GM21360 (cell line): Measurements from ENCODE around the gene MEF2C.

Experiments
- ATAC-seq: cut with Tn5 transposase; IDR thresholded peaks from one replicate; pipeline ENCODE4 v1.9.1; 2021; ENCODE audit warnings: mild to moderate bottlenecking, moderate library complexity; ENCODE audit not compliant: unreplicated experiment

The MEF2C gene

DNA sequence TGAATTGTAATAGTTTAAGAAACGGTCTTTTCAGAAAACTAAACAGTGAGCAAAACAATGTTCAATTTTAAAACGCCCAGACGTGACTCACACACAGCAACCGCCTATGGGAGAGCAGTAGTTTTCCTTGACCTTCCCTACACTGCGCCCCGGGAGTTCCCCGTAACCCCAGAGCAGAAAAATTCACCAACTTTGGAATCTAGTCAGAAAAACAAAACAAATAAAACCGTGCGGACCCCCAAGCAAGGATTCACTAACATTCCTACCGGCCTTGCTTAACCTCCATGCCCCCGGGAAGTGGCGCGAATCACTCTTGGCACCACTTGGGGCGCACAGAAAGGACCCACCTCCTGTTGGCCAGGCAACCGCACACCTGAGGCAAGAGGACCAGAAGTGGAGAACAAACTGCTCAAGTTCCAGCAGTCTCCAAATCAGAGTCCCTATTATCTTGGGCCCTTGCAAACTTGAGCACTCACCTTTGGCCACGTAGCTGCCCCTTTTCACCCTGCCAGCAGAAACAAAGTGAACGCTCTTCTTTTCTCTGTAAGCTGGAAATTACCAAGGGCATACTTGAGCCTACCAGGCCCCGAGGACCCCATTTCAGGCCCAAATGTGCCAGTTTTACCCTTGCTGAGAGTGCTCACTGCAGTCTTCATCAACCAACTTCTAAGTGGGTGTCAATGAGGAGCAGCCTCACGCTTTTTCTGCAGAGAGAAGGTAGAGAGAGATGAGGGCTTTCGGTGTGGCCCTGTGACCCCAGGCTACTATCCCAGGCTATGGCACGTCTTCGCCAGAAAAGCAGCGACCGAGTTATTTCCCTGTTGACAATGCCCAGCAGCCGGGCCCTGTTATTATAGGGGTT is 189.7 kb downstream of the MEF2C start:
- no peak for ATAC-seq

DNA sequence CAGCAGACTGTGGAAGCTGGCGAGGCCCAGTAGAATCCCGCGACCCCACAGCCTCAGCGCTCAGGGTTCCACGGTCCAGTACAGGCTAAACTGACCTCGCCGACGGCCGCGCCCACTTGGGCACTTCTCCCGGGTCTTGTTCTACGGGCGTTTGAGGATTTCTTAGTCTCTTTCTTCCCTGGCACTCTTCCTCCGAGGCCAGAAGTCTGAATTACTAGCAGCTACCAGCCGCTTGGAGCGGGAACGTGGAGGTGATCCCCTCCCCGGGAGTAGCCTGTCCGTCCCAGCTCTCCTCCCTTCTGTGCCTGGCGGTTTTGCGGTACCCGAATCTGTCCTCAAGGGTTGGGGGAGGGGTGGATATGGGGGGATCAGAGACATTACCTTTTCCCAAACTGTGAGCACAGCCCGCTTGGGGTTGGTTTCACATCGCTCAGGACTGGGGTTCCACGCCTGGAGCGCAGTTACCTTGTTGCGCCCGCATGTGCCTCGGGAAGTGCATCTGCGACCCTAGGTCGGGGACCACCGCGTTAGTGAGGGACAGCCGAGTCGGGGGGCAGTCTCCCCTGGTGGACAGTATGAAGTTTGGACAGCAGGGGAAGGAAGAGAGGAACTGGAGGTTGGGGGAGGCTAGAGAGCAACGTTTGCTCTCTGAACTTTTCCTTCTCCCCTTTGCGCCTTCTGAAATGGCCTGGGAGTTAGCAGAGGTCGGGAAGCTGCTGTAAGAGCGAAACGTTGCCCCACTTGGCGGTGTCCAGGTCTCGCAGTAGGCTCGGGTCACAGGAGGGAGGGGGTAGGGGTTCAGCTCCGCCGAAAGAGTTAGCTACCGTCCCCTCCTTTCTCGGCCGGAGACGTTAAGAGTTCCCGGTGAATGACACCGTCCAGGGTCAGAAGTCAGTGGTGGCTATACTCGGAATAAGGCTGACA is 190.8 kb downstream of the MEF2C start:
- ATAC-seq: no peak

GRCh38 chr5:88691230-88691582 is 191.8 kb downstream of the MEF2C start:
- ATAC-seq: no peak

GRCh38 chr5:88690409-88691229 is 192.4 kb downstream of the MEF2C start:
- ATAC-seq: peak; percentile 78

GRCh38 chr5:88689668-88690408 is 193.1 kb downstream of the MEF2C start:
- no peak for ATAC-seq

GRCh38 chr5:88688984-88689667 is 193.9 kb downstream of the MEF2C start:
- ATAC-seq: no peak

- ATAC-seq: no peak
Observed at GRCh38 chr5:88688156-88688983, 194.6 kb downstream of the MEF2C start.

- ATAC-seq: no peak
Observed at GRCh38 chr5:88687373-88687911, 195.5 kb downstream of the MEF2C start.

- ATAC-seq: no peak
Observed at GRCh38 chr5:88686726-88687125, 196.3 kb downstream of the MEF2C start.

DNA sequence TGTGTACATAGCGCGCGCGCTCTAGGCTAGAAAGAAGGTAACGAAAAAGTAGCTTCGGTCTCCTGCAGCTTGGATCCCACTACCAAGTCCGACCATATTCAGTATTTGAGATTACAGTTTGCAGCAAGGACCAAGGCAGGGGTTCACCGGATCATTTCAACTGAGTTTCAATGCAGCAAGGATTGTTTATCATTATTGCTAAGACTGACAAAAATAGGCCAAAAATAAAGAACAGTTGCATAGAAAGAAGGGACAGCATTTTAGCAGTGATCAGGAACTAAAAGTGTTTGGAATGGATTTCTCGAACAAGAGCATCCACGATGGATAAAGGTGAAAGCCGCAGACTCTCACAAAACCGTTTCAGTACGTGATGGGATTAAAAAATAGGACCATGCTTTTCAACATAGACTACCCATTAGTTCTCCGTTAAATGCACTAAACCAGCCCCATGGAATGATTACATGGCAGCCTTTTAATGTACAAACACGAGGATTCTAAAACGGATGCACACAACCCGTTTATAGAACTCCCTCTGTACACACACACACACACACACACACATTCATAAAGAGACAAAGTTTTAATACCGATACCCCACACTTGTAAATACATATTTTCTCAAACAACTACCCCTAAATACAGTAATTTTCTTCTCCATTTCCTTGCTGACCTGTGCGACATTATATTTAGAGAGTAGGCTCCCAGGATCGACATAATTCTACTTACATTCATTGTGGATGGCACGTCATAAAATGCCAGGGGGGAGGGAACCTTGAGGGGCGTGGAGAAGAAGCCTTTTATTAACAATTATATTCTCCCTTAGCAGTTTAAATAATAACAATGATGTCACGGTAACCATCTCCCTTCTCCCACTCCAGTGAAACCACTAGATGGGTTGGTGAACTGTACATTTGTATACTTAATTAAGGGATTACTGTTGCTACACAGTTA is 197.1 kb downstream of the MEF2C start:
- ATAC-seq: no peak

- peak; percentile 49 for ATAC-seq
Observed at GRCh38 chr5:88683506-88684135, 199.4 kb downstream of the MEF2C start.

DNA sequence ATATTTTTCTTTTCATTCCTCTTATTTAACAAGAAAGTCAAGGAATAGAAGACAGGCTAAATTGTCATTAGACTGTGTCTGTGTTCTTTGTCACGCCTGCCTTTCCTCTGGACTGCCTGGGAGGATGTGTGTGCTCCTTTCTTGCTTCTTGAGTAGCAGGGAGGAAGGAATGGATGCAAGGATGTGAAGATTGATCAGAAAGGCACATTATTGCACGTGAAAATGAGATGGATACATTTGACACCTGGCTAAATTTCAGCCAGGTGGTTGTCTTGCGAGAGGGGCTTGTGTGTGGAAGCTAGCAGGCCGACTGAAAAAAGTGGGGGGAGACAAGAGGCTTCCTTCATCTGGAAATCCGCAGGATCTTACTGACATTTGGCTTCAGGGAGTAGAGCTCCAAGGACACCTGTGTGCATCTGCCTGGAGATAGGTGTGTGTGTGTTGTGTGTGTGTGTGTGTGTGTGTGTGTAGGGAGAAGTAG is 200.1 kb downstream of the MEF2C start:
- no peak for ATAC-seq

DNA sequence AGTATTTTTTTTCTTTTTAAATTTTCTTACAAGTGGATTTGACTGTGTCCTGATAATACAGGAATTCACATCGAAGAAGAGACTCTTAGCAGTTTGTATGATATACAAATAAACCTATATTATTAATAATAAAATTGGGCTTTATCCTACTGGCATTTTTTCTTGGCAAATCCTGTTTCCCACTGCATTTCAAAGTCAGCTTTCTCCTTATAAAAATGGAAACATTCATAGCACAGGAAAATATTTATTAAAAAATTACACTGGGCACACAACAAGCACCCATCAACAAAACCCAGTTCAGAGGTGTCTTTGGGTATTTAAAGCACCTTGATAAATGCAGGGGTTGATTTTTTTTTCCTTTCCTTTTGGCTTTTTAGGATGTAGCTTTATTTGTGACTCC is 200.9 kb downstream of the MEF2C start:
- ATAC-seq: no peak

DNA sequence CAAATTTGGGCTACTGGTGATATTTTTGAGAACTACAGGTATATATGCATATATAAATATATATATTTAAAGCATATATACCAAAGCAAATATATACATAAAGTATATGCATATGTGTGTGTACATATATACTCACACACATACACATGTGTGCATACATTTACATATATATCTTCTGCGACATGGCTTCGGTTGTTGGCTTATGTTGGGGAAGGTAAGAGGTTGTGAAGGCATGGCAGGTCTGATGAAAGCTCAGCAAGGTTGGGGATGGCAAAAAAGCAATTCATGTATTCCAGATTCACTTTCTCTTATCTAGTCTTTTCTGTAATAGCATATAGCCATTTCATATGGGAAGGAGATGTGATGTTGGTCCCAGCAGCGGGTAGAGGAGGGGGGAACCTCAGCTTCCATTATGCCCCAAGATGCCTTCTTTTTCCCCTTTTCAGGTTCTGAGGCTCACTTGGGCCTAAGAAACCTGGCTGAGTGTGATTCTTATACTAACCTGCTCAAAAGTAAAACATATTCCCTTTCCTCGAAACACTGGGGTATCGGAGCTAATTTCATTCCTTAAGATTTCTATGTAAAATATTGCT is 201.7 kb downstream of the MEF2C start:
- no peak for ATAC-seq

GRCh38 chr5:88680253-88681132 is 202.5 kb downstream of the MEF2C start:
- ATAC-seq: peak; percentile 83

DNA sequence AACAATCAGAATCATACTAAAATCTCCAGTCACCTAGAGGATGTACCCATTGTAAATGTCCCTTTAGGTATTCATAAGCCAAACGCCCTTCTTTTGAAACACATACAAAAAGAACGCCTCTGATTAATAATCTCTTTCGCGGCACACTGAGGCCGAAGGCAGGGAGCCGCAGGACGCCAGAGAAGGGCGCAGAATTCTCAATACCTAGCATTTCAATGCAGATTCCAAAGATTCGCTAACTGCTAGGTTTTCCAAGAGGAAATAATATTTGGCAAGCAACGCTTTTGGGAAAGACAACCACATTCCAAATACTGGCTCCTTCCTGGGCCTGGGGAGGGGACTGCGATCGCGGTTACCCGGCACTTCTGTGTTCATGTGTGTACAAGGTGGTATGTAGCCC is 203.3 kb downstream of the MEF2C start:
- ATAC-seq: no peak
